Right lobe of liver (tissue), 6 donors: ENCODE measurements around the gene SPCS2. TPM values are rescaled to one million over a fixed set of nuclear protein-coding genes. Genes with fewer than 3 reads are reported as not detected.
A peak's percentile ranks its signal among the peaks of the same experiment; 100 is the strongest.

Experiments
- ATAC-seq, 4 donors: fragments of 200-7000 bp; cut with Tn5 transposase; one replicate each; pipeline ENCODE4 v1.9.1; 2020; ENCODE audit warnings: mild to moderate bottlenecking in 4 of 4, moderate library complexity in 4 of 4
- DNase-seq, 3 donors: peaks; one replicate each; pipeline ENCODE4 v3.0.0-alpha.2; 2020
- H3K27ac ChIP-seq, 3 donors: fragments of 200-600 bp; one replicate each; pipeline ENCODE4 v1.8.0; 2022
- H3K27me3 ChIP-seq, 2 donors: fragments of 200-600 bp; one replicate each; pipeline ENCODE4 v1.8.0; 2022
- H3K36me3 ChIP-seq, 4 donors: fragments of 200-600 bp; sonication (generic) in 1 of 4; one replicate each; pipeline versions ENCODE4 v1.5.1 to v1.8.0; 2017 to 2022; ENCODE audit warnings: control low read depth in 1 of 4
- H3K4me1 ChIP-seq, 4 donors: fragments of 200-600 bp; sonication (generic) in 1 of 4; one replicate each; pipeline versions ENCODE4 v1.5.1 to v1.8.0; 2017 to 2022; ENCODE audit warnings: control low read depth in 1 of 4
- H3K4me3 ChIP-seq, 3 donors: fragments of 200-600 bp; one replicate each; pipeline ENCODE4 v1.8.0; 2022
- H3K9me3 ChIP-seq, 4 donors: fragments of 200-600 bp; sonication (generic) in 1 of 4; one replicate each; pipeline versions ENCODE4 v1.5.1 to v1.8.0; 2017 to 2022; ENCODE audit warnings: control low read depth in 1 of 4
- POLR2A ChIP-seq: fragments of 450-650 bp; IDR thresholded peaks from one replicate; pipeline ENCODE4 v1.6.1; 2017; ENCODE audit warnings: antibody characterized with exemption, mild to moderate bottlenecking
- WGBS: methylation state at CpG from one replicate; pipeline ENCODE4 v1.1.6; 2018; ENCODE audit warnings: low coverage, low lambda C conversion rate; ENCODE audit not compliant: insufficient coverage; ENCODE audit errors: missing lambda C conversion rate; 5-methylcytosine and 5-hydroxymethylcytosine counted together
- intact Hi-C, 2 donors: fragments of 100-400 bp; cut with DNase I; formaldehyde crosslinking; loops; one replicate each; pipeline versions ENCODE4 v1.11.2 to v1.14.1; 2022
- total RNA-seq, 6 experiments: library from RNA; depleted of rRNA in 2 of 6; stranded (reverse); fragments of >200 nt in 2 of 6; fragmentation: NEBNext Ultra II Directional in 3 of 6; extraction: Animal tissue kit (Norgen Biotek cat#: 25700) in 3 of 6; gene quantifications; one replicate each; pipeline versions ENCODE4 v1.1.0 to v1.2.4, GENCODE V29; 2016 to 2023
- TF ChIP-seq, protein P1 (sequence below), 4 donors: fragments of 200-600 bp in 3 of 4; fragments of 450-650 bp in 1 of 4; IDR thresholded peaks; one replicate each; pipeline versions ENCODE4 v1.5.1 to v1.8.0; 2016 to 2022; ENCODE audit warnings: antibody characterized with exemption in 4 of 4, mild to moderate bottlenecking in 2 of 4
- donor health status: DM: no; HTN: yes; CAD: no.
- donor health status: DM: no; HTN: no; CAD: no.
- donor health status: DM: no; HTN: no; CAD: no.
- donor health status: DM: no; HTN: yes; CAD: no.
- donor health status: DM: no; HTN: yes; CAD: no.

SPCS2 gene
- total RNA-seq, 6 experiments from 2014 or later = 50.8 to 258 (median 107) TPM

DNA sequence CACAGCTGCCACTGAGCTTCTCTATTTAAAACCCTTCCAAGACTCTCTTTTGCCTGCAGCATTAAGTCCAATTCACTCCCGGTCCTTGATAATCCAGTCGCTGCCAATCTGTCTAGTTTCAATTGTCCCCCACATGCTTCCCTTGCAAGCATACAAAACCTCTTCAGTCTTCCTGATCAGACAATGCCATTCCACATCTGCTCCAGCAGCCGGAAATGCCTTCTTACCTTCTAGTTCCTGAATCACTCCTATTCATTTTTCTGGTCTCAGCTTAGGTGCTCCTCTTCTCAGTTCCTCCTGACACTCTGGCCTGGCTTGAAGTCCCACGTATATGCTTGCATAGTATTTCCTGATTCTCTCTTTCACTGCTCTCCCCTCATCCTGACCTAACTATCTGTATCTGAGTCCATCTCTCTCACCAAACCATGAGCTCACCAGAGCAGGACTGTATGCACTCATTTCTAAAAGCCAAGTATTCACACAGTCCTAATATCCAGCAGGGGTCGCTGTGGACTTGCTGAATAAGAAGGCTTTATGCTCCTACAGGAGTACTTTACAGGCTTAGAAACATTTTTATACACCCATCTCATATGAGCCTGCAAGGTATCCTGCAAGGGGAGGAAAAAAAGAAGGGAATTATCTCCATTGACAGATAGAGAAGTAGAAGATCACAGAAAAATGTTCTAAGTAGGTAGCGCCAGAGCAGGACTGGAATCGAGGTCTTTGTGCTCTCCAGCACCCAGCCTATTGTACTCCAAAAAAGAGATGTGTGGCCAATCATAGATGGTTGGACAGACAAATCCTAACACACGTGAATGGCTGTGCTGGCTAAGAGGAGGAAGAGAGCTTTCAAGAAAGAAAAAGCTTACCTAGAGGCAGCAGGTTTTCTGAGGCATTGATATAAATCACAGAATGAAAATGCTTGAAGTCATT is 19.4 kb upstream of the SPCS2 start:
- Histone ChIP-seq H3K4me3 (no peak overlapping the region), H3K9me3 (no peaks in the 10 kb centered on the region), H3K4me1 (no peaks in the 10 kb centered on the region), H3K36me3 (peaks cover 0 to 19% (median under 1%) of the 10 kb centered on the region in 4 donors), H3K27me3 (no peaks in the 10 kb centered on the region), H3K27ac (no peak overlapping the region)
- WGBS = 57% methylated on average over 8 of the region's 8 CpGs
- DNase-seq (peak in 2 of 3 donors; percentile 37 to 70), ATAC-seq (peak; percentile 86 to 97 (median 92))
- intact Hi-C loops = loop anchor here (5.0 kb wide), 2 partner anchors 93 to 103 kb away; no protein-coding TSS in a partner anchor
- no peak for TF ChIP-seq POLR2A
- TF ChIP-seq, protein P1, sequence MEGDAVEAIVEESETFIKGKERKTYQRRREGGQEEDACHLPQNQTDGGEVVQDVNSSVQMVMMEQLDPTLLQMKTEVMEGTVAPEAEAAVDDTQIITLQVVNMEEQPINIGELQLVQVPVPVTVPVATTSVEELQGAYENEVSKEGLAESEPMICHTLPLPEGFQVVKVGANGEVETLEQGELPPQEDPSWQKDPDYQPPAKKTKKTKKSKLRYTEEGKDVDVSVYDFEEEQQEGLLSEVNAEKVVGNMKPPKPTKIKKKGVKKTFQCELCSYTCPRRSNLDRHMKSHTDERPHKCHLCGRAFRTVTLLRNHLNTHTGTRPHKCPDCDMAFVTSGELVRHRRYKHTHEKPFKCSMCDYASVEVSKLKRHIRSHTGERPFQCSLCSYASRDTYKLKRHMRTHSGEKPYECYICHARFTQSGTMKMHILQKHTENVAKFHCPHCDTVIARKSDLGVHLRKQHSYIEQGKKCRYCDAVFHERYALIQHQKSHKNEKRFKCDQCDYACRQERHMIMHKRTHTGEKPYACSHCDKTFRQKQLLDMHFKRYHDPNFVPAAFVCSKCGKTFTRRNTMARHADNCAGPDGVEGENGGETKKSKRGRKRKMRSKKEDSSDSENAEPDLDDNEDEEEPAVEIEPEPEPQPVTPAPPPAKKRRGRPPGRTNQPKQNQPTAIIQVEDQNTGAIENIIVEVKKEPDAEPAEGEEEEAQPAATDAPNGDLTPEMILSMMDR (IDR thresholded peaks at IDR 0.05) = peak; percentile 82 to 92 (median 90)

DNA sequence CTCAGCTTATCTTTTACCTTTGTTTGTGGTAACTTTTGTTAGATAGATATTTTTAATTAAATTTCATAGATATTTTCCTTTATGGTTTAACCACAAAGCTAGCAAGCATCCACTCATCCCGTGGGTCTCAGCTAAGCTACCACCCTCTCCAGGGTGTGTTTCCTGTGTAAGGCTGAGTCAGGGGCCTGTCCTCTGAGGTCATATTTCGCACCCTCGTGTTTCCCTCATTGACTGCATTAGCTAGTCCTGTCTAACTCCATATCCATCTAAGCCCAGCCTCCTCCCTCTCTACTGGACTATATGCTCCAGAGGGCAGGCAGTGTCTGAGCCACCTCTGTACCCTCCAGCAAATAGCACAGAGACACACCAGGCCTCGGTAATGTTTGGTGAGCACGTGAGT is 16.9 kb upstream of the SPCS2 start:
- 79% methylated on average over 5 of the region's 5 CpGs for WGBS
- peaks cover 0 to 34% (median 3%) of the 10 kb centered on the region in 4 donors for H3K36me3 ChIP-seq

DNA sequence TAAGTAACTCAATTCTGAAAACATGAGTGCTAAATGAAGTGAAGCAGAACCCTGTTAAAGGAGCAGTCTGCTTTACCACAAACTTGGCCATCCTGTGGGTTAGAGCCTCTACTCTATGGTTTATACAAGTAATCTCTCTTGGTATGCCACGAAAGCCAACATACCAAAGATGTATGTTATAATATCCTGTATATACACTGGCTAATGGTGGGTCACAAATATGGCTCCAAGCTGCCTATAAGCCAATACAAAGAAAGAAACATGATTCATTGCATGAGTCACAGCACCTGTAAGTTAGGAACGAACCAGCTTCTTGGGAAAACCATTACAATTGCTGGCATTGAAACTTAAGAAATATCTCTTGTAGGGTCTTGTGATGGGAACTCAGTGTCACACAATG is 16.3 kb upstream of the SPCS2 start:
- Histone ChIP-seq H3K4me3 (no peak overlapping the region), H3K27me3 (no peaks in the 10 kb centered on the region), H3K27ac (no peak overlapping the region), H3K4me1 (no peaks in the 10 kb centered on the region), H3K36me3 (peaks cover 0 to 34% (median 3%) of the 10 kb centered on the region in 4 donors), H3K9me3 (no peaks in the 10 kb centered on the region)
- ATAC-seq (no peak), DNase-seq (no peak)
- TF ChIP-seq, protein P1 (IDR thresholded peaks at IDR 0.05) = no peak
- no peak for TF ChIP-seq POLR2A
- WGBS = 91% methylated on average over 2 of the region's 2 CpGs
- intact Hi-C loops = loop anchor here (5.0 kb wide), 2 partner anchors 90 to 100 kb away; no protein-coding TSS in a partner anchor

More for the DNA sequence above, 16.9 kb upstream of the SPCS2 start:
- Histone ChIP-seq H3K4me1 (no peaks in the 10 kb centered on the region), H3K4me3 (no peak overlapping the region), H3K27ac (no peak overlapping the region), H3K9me3 (no peaks in the 10 kb centered on the region), H3K27me3 (no peaks in the 10 kb centered on the region)
- intact Hi-C loops = loop anchor here (5.0 kb wide), 2 partner anchors 90 to 100 kb away; no protein-coding TSS in a partner anchor
- no peak for DNase-seq
- ATAC-seq = no peak
- TF ChIP-seq, protein P1 (IDR thresholded peaks at IDR 0.05) = no peak
- no peak for TF ChIP-seq POLR2A

DNA sequence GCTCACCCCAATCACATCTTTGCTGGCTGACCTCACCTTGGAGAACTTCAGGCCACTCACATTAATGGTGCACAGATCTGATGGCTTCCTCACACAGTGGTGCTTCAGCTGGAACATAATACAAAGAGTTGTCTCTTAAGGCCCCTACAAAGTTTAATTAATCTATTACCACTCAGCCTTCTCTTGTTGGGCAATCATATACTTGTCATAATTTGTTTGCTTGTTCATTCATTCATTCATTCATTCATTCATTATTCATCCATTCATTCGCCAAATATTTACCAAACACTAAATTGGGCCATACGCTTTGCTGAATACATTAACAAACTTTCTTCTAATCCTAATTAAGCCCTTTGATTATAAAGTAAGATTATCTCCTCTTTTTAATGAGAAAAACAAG is 15.3 kb upstream of the SPCS2 start:
- peaks cover 0 to 34% (median 3%) of the 10 kb centered on the region in 4 donors for H3K36me3 ChIP-seq
- intact Hi-C loops = loop anchor here (5.0 kb wide), 2 partner anchors 89 to 99 kb away; no protein-coding TSS in a partner anchor
- no peaks in the 10 kb centered on the region for H3K27me3 ChIP-seq
- H3K4me3 ChIP-seq = no peak overlapping the region
- TF ChIP-seq, protein P1 (IDR thresholded peaks at IDR 0.05) = no peak
- no peak for TF ChIP-seq POLR2A
- DNase-seq = no peak
- ATAC-seq = no peak
- H3K9me3 ChIP-seq = no peaks in the 10 kb centered on the region
- H3K27ac ChIP-seq = no peak overlapping the region
- 97% methylated on average over 2 of the region's 2 CpGs for WGBS
- H3K4me1 ChIP-seq = no peaks in the 10 kb centered on the region
